Measurements from ENCODE around the gene ALCAM.

ALCAM gene

DNA sequence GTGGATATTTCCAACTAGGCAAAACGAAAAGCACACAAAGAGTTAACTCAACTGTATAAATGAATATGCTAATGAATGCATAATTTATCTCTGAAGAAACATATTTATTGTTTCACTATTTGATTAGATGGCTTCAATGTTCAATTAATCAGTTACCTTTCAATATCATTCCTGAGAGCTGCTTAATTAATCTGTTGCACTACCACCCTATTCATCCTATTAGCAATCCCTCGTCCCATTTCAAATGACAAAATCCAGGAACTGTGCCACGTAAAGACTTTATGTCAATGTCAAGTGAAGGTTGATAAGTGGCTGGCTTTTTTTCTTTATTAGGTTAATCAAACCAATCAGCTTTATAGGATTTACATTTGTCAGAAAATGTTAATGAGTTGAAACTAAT is 82.7 kb downstream of the ALCAM start:
- no peaks in the 10 kb centered on the region for H3K9me3 ChIP-seq (ENCODE audit: insufficient read depth, low read length)

GRCh38 chr3:105456017-105456416 is 89.3 kb downstream of the ALCAM start:
- no peak overlapping the region for H3K4me3 ChIP-seq (ENCODE audit: insufficient read length, low read depth)
- no peak for DNase-seq (ENCODE audit: low read depth, low spot score)
- no peak overlapping the region for H3K9ac ChIP-seq (ENCODE audit: insufficient read length, low read depth)
- no peaks in the 10 kb centered on the region for H3K9me3 ChIP-seq (ENCODE audit: insufficient read depth, low read length)
- TF ChIP-seq YY1 (IDR thresholded peaks at IDR 0.05; ENCODE audit: insufficient read depth, insufficient read length) (no peak), ZNF274 (IDR thresholded peaks at IDR 0.05; ENCODE audit: low read depth, low read length) (no peak), SUZ12 (IDR thresholded peaks at IDR 0.05; ENCODE audit: extremely low read depth, insufficient read depth, insufficient read length) (no peak)
- H3K36me3 ChIP-seq (ENCODE audit: insufficient read depth, insufficient read length, low read length) = no peaks in the 10 kb centered on the region
- H3K27me3 ChIP-seq (ENCODE audit: insufficient read depth, insufficient read length) = no peaks in the 10 kb centered on the region
- H3K4me1 ChIP-seq (ENCODE audit: insufficient read depth, insufficient read length) = no peaks in the 10 kb centered on the region

More for the DNA sequence above, 82.7 kb downstream of the ALCAM start:
- no peak for TF ChIP-seq YY1 (IDR thresholded peaks at IDR 0.05; ENCODE audit: insufficient read depth, insufficient read length)
- TF ChIP-seq SUZ12 (IDR thresholded peaks at IDR 0.05; ENCODE audit: extremely low read depth, insufficient read depth, insufficient read length) = no peak
- TF ChIP-seq ZNF274 (IDR thresholded peaks at IDR 0.05; ENCODE audit: low read depth, low read length) = no peak
- no peaks in the 10 kb centered on the region for H3K4me1 ChIP-seq (ENCODE audit: insufficient read depth, insufficient read length)
- H3K27me3 ChIP-seq (ENCODE audit: insufficient read depth, insufficient read length) = no peaks in the 10 kb centered on the region
- no peak overlapping the region for H3K4me3 ChIP-seq (ENCODE audit: insufficient read length, low read depth)
- no peak overlapping the region for H3K9ac ChIP-seq (ENCODE audit: insufficient read length, low read depth)
- DNase-seq (ENCODE audit: low read depth, low spot score) = no peak
- H3K36me3 ChIP-seq (ENCODE audit: insufficient read depth, insufficient read length, low read length) = no peaks in the 10 kb centered on the region

GRCh38 chr3:105458518-105459215 is 92.0 kb downstream of the ALCAM start:
- no peaks in the 10 kb centered on the region for H3K36me3 ChIP-seq (ENCODE audit: insufficient read depth, insufficient read length, low read length)
- H3K27me3 ChIP-seq (ENCODE audit: insufficient read depth, insufficient read length) = no peaks in the 10 kb centered on the region
- no peak overlapping the region for H3K9ac ChIP-seq (ENCODE audit: insufficient read length, low read depth)
- no peak for TF ChIP-seq YY1 (IDR thresholded peaks at IDR 0.05; ENCODE audit: insufficient read depth, insufficient read length)
- no peak for TF ChIP-seq SUZ12 (IDR thresholded peaks at IDR 0.05; ENCODE audit: extremely low read depth, insufficient read depth, insufficient read length)
- TF ChIP-seq ZNF274 (IDR thresholded peaks at IDR 0.05; ENCODE audit: low read depth, low read length) = no peak
- no peaks in the 10 kb centered on the region for H3K9me3 ChIP-seq (ENCODE audit: insufficient read depth, low read length)
- H3K4me1 ChIP-seq (ENCODE audit: insufficient read depth, insufficient read length) = no peaks in the 10 kb centered on the region
- no peak overlapping the region for H3K4me3 ChIP-seq (ENCODE audit: insufficient read length, low read depth)
- no peak for DNase-seq (ENCODE audit: low read depth, low spot score)

DNA sequence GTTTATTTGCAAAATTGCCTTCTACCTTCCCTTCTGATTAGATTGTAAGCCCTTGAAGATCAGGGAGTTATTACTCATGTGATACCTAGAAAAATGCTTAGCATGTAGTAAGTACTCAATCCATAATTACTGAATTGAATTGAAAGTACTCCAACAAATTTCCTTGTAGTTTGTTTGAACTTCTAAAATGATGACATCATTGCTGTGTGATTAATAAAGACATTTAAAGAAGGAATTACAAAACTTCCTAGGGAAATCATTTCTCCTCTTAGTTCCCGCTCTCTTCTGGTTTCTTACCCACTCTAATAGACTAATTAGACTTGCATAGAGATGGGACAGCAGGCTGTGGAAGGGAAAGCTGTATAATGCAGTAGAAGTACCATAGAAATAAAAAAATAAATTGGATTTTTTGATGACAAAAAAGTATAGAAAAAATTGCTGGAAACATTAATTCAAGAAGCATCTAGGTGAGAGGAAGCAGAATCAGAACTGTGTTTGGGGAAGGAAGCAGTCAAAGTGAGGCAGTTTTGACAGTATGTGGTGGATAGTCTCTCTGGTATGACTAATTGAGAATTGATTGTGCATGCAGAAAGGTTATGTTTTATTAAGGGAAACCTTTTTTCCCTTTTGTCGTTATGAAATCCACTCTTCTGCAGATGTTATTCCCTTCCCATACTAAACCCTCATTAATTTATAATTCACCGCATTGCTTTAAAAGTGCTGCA is 93.0 kb downstream of the ALCAM start:
- Histone ChIP-seq H3K27me3 (ENCODE audit: insufficient read depth, insufficient read length) (no peaks in the 10 kb centered on the region), H3K4me3 (ENCODE audit: insufficient read length, low read depth) (no peak overlapping the region), H3K9me3 (ENCODE audit: insufficient read depth, low read length) (no peaks in the 10 kb centered on the region), H3K4me1 (ENCODE audit: insufficient read depth, insufficient read length) (no peaks in the 10 kb centered on the region), H3K36me3 (ENCODE audit: insufficient read depth, insufficient read length, low read length) (no peaks in the 10 kb centered on the region), H3K9ac (ENCODE audit: insufficient read length, low read depth) (no peak overlapping the region)
- no peak for DNase-seq (ENCODE audit: low read depth, low spot score)
- TF ChIP-seq SUZ12 (IDR thresholded peaks at IDR 0.05; ENCODE audit: extremely low read depth, insufficient read depth, insufficient read length) (no peak), YY1 (IDR thresholded peaks at IDR 0.05; ENCODE audit: insufficient read depth, insufficient read length) (no peak), ZNF274 (IDR thresholded peaks at IDR 0.05; ENCODE audit: low read depth, low read length) (no peak)

- H3K4me1 ChIP-seq (ENCODE audit: insufficient read depth, insufficient read length) = no peaks in the 10 kb centered on the region
- no peaks in the 10 kb centered on the region for H3K36me3 ChIP-seq (ENCODE audit: insufficient read depth, insufficient read length, low read length)
- DNase-seq (ENCODE audit: low read depth, low spot score) = no peak
- H3K27me3 ChIP-seq (ENCODE audit: insufficient read depth, insufficient read length) = no peaks in the 10 kb centered on the region
- no peak overlapping the region for H3K4me3 ChIP-seq (ENCODE audit: insufficient read length, low read depth)
- H3K9ac ChIP-seq (ENCODE audit: insufficient read length, low read depth) = no peak overlapping the region
- H3K9me3 ChIP-seq (ENCODE audit: insufficient read depth, low read length) = no peaks in the 10 kb centered on the region
- TF ChIP-seq ZNF274 (IDR thresholded peaks at IDR 0.05; ENCODE audit: low read depth, low read length) (no peak), SUZ12 (IDR thresholded peaks at IDR 0.05; ENCODE audit: extremely low read depth, insufficient read depth, insufficient read length) (no peak), YY1 (IDR thresholded peaks at IDR 0.05; ENCODE audit: insufficient read depth, insufficient read length) (no peak)
These were observed 96.9 kb downstream of the ALCAM start for GRCh38 chr3:105463620-105464019.

DNA sequence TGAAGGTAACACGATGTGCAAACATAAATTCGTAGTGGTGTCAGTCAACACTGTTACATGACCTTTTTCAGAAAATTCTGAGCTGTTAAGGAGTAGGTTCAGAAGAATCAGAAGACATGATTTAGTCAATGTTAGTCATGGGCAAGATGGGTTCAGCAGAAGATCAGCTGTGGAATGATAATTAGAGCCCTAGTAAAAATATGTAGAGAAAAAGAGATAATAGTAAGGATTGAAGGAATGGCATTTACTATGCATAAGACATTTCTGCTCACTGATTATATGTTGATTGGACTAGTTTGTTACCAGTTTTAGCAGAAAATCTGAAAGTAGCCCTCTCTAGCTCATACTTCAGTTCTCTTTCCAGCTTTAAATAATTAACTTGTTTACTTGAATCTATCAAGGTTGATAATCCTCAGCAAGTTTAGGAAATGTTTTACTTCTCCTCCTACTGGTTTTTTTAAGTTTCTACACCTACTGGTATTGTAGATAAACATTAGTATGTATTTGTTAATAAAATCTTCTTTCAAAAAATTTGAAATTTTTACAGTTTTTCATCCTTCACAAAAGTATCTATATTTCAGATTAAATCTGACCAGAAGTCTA is 98.6 kb downstream of the ALCAM start:
- Histone ChIP-seq H3K36me3 (ENCODE audit: insufficient read depth, insufficient read length, low read length) (no peaks in the 10 kb centered on the region), H3K27me3 (ENCODE audit: insufficient read depth, insufficient read length) (no peaks in the 10 kb centered on the region), H3K9ac (ENCODE audit: insufficient read length, low read depth) (no peak overlapping the region), H3K9me3 (ENCODE audit: insufficient read depth, low read length) (no peaks in the 10 kb centered on the region), H3K4me3 (ENCODE audit: insufficient read length, low read depth) (no peak overlapping the region), H3K4me1 (ENCODE audit: insufficient read depth, insufficient read length) (no peaks in the 10 kb centered on the region)
- no peak for TF ChIP-seq SUZ12 (IDR thresholded peaks at IDR 0.05; ENCODE audit: extremely low read depth, insufficient read depth, insufficient read length)
- TF ChIP-seq YY1 (IDR thresholded peaks at IDR 0.05; ENCODE audit: insufficient read depth, insufficient read length) = no peak
- TF ChIP-seq ZNF274 (IDR thresholded peaks at IDR 0.05; ENCODE audit: low read depth, low read length) = no peak
- DNase-seq (ENCODE audit: low read depth, low spot score) = no peak

- no peak overlapping the region for H3K9ac ChIP-seq (ENCODE audit: insufficient read length, low read depth)
- DNase-seq (ENCODE audit: low read depth, low spot score) = no peak
- no peaks in the 10 kb centered on the region for H3K9me3 ChIP-seq (ENCODE audit: insufficient read depth, low read length)
- no peak overlapping the region for H3K4me3 ChIP-seq (ENCODE audit: insufficient read length, low read depth)
- no peak for TF ChIP-seq YY1 (IDR thresholded peaks at IDR 0.05; ENCODE audit: insufficient read depth, insufficient read length)
- TF ChIP-seq ZNF274 (IDR thresholded peaks at IDR 0.05; ENCODE audit: low read depth, low read length) = no peak
- no peak for TF ChIP-seq SUZ12 (IDR thresholded peaks at IDR 0.05; ENCODE audit: extremely low read depth, insufficient read depth, insufficient read length)
- no peaks in the 10 kb centered on the region for H3K4me1 ChIP-seq (ENCODE audit: insufficient read depth, insufficient read length)
- no peaks in the 10 kb centered on the region for H3K27me3 ChIP-seq (ENCODE audit: insufficient read depth, insufficient read length)
- no peaks in the 10 kb centered on the region for H3K36me3 ChIP-seq (ENCODE audit: insufficient read depth, insufficient read length, low read length)
These were observed 99.4 kb downstream of the ALCAM start for GRCh38 chr3:105466072-105466471.

Measured in NT2/D1 (cell line).